HepG2 (cell line): Measurements from ENCODE around the gene VPS52. TPM values are rescaled to one million over a fixed set of nuclear protein-coding genes. Genes with fewer than 3 reads are reported as not detected.

Source experiments
- CENPBD1 ChIP-seq: sonication (generic); formaldehyde crosslinking; IDR thresholded peaks from 2 replicates; pipeline ENCODE4 v1.8.0; 2022; ENCODE audit warnings: missing genetic modification reagents, low read depth, mild to moderate bottlenecking, borderline replicate concordance
- CHD2 ChIP-seq: IDR thresholded peaks from 2 replicates; pipeline ENCODE4 v1.6.1; 2011; ENCODE audit warnings: low read depth, low read length, improper control_type of control experiment
- CREB1 ChIP-seq, 2 experiments: fragments of 450-650 bp in 1 of 2; IDR thresholded peaks; 2 replicates each; pipeline ENCODE4 v1.6.1; 2016 to 2017; ENCODE audit warnings: control low read depth in 1 of 2, mild to moderate bottlenecking in 1 of 2, missing compliant biosample characterization in 1 of 2, missing genetic modification characterization in 1 of 2
- CREBL2 ChIP-seq: sonication (generic); formaldehyde crosslinking; IDR thresholded peaks from 2 replicates; pipeline ENCODE4 v1.8.1; 2023; ENCODE audit warnings: missing genetic modification reagents, mild to moderate bottlenecking, borderline replicate concordance
- EEA1 ChIP-seq: sonication (generic); formaldehyde crosslinking; IDR thresholded peaks from 2 replicates; pipeline ENCODE4 v1.5.1; 2020; ENCODE audit warnings: mild to moderate bottlenecking, missing genetic modification reagents, borderline replicate concordance
- FOXA1 ChIP-seq, 2 experiments: fragments of 450-650 bp in 1 of 2; sonication (generic) in 1 of 2; formaldehyde crosslinking in 1 of 2; IDR thresholded peaks; 2 replicates each; pipeline versions ENCODE4 v1.4.0 to v1.6.1; 2016 to 2020; ENCODE audit warnings: missing genetic modification reagents in 1 of 2
- GFI1 ChIP-seq: sonication (generic); formaldehyde crosslinking; IDR thresholded peaks from 2 replicates; pipeline ENCODE4 v1.5.0; 2020; ENCODE audit warnings: missing genetic modification reagents, mild to moderate bottlenecking, borderline replicate concordance
- HMGXB3 ChIP-seq: sonication (generic); formaldehyde crosslinking; IDR thresholded peaks from 2 replicates; pipeline ENCODE4 v1.4.0; 2020; ENCODE audit warnings: missing genetic modification reagents, borderline replicate concordance
- HOXA3 ChIP-seq: sonication (generic); formaldehyde crosslinking; IDR thresholded peaks from 2 replicates; pipeline ENCODE4 v1.5.0; 2020; ENCODE audit warnings: missing genetic modification reagents
- MTF2 ChIP-seq: sonication (generic); formaldehyde crosslinking; IDR thresholded peaks from 2 replicates; pipeline ENCODE4 v1.5.0; 2020; ENCODE audit warnings: missing genetic modification reagents, borderline replicate concordance
- MXI1 ChIP-seq: IDR thresholded peaks from 3 replicates; pipeline ENCODE4 v1.6.1; 2012; ENCODE audit warnings: low read depth, low read length, inconsistent platforms, borderline replicate concordance
- PBX2 ChIP-seq: IDR thresholded peaks from 2 replicates; pipeline ENCODE4 v1.6.1; 2016; ENCODE audit warnings: control low read depth
- PITX1 ChIP-seq: sonication (generic); formaldehyde crosslinking; IDR thresholded peaks from 2 replicates; pipeline ENCODE4 v1.5.1; 2020; ENCODE audit warnings: mild to moderate bottlenecking, missing genetic modification reagents
- RXRA ChIP-seq: sonication (generic); formaldehyde crosslinking; IDR thresholded peaks from 2 replicates; pipeline ENCODE4 v1.5.1; 2020; ENCODE audit warnings: missing genetic modification reagents
- SAP130 ChIP-seq: IDR thresholded peaks from 2 replicates; pipeline ENCODE4 v1.6.1; 2016; ENCODE audit warnings: low read depth
- SOX6 ChIP-seq, 2 experiments: fragments of 450-650 bp in 1 of 2; sonication (generic) in 1 of 2; formaldehyde crosslinking in 1 of 2; IDR thresholded peaks; 2 replicates each; pipeline versions ENCODE4 v1.4.0 to v1.6.1; 2017 to 2020; ENCODE audit warnings: antibody characterized with exemption in 1 of 2, mild to moderate bottlenecking in 1 of 2, missing genetic modification reagents in 1 of 2
- YEATS2 ChIP-seq: sonication (generic); formaldehyde crosslinking; IDR thresholded peaks from 2 replicates; pipeline ENCODE4 v1.4.0; 2020; ENCODE audit warnings: missing genetic modification reagents, borderline replicate concordance
- ZNF44 ChIP-seq: sonication (generic); formaldehyde crosslinking; IDR thresholded peaks from 2 replicates; pipeline ENCODE4 v1.5.1; 2020; ENCODE audit warnings: mild to moderate bottlenecking, missing genetic modification reagents
- ZNF446 ChIP-seq: sonication (generic); formaldehyde crosslinking; IDR thresholded peaks from 2 replicates; pipeline ENCODE4 v1.5.0; 2020; ENCODE audit warnings: mild to moderate bottlenecking, missing genetic modification reagents
- ZNF704 ChIP-seq: sonication (generic); formaldehyde crosslinking; IDR thresholded peaks from 2 replicates; pipeline ENCODE4 v1.8.1; 2023; ENCODE audit warnings: mild to moderate bottlenecking, inconsistent platforms, moderate library complexity, missing genetic modification reagents, borderline replicate concordance
- ZSCAN31 ChIP-seq: sonication (generic); formaldehyde crosslinking; IDR thresholded peaks from 2 replicates; pipeline ENCODE4 v1.5.0; 2020; ENCODE audit warnings: low read depth, mild to moderate bottlenecking, missing genetic modification reagents
- polyA plus RNA-seq, 8 experiments: library from polyadenylated mRNA; depleted of rRNA in 3 of 8; stranded (reverse) in 7 of 8; unstranded in 1 of 8; fragments of >200 nt; fragmentation: Illumina TruSeq in 4 of 8; extraction: Trizol in 4 of 8; gene quantifications; 2 replicates each; pipeline versions ENCODE4 v1.2.1 to v1.2.3, GENCODE V29; 2011 to 2016; ENCODE audit warnings: low read depth in 4 of 8, missing spikeins in 1 of 8, mixed read lengths in 1 of 8; ENCODE audit not compliant: insufficient read depth in 1 of 8
- total RNA-seq, 5 experiments: library from RNA; depleted of rRNA; stranded (reverse); fragments of >200 nt; fragmentation: Illumina TruSeq; extraction: Trizol; gene quantifications; 2 replicates each; pipeline ENCODE4 v1.2.3, GENCODE V29; 2016; ENCODE audit warnings: low read depth in 1 of 5

VPS52 gene
- total and polyA plus RNA-seq, 2 of the 13 experiments (the other 11 are each of a cell fraction or from before 2014, with no cell fraction given): 48.9 to 85.5 TPM

- TF ChIP-seq ZNF44 (CRISPR knock-in tag) (no peak), HOXA3 (CRISPR knock-in tag) (peak; percentile 97), EEA1 (CRISPR knock-in tag) (peak; percentile 47; the same call in 1 of the 2 replicates), YEATS2 (CRISPR knock-in tag) (peak; percentile 93), RXRA (no peak; the same call in 1 of the 2 replicates), CREB1 (IDR thresholded peaks at IDR 0.05) (0 out of 2 replicates have a peak, but pooled peaks have one; percentile 36), CREB1 (CRISPR knock-in tag; IDR thresholded peaks at IDR 0.05) (peak; percentile 92), SOX6 (IDR thresholded peaks at IDR 0.05) (no peak), SOX6 (CRISPR knock-in tag; IDR thresholded peaks at IDR 0.05) (no peak), FOXA1 (IDR thresholded peaks at IDR 0.05) (no peak), FOXA1 (CRISPR knock-in tag; IDR thresholded peaks at IDR 0.05) (peak; percentile 88), MXI1 (peak; percentile 98), CHD2 (peak; percentile 87), GFI1 (no peak), ZNF704 (CRISPR knock-in tag) (peak; percentile 16; the same call in 1 of the 2 replicates), PBX2 (no peak), CENPBD1 (CRISPR knock-in tag) (no peak), MTF2 (no peak), ZSCAN31 (CRISPR knock-in tag) (0 out of 2 replicates have a peak, but pooled peaks have one; percentile 40), HMGXB3 (peak; percentile 63; the same call in 1 of the 2 replicates), PITX1 (CRISPR knock-in tag) (no peak), ZNF446 (CRISPR knock-in tag) (0 out of 2 replicates have a peak, but pooled peaks have one; percentile 22), SAP130 (CRISPR knock-in tag) (peak; percentile 97), CREBL2 (peak; percentile 5; the same call in 1 of the 2 replicates)
Measured at GRCh38 chr6:33288921-33289783, 17.5 kb upstream of the VPS52 start, which contains the start of the genes PFDN6 and WDR46 (continued).
